Transverse colon (tissue), 4 donors: ENCODE measurements around the gene GPR173. TPM values are rescaled to one million over a fixed set of nuclear protein-coding genes. Genes with fewer than 3 reads are reported as not detected.
A peak's percentile ranks its signal among the peaks of the same experiment; 100 is the strongest.

Source experiments
- DNase-seq: peaks from one replicate; pipeline ENCODE4 v3.0.0-alpha.2; 2019
- H3K27ac ChIP-seq, 4 donors: fragments of 200-600 bp; sonication (generic); 2 replicates each; pipeline ENCODE4 v1.5.1; 2016 to 2018; ENCODE audit warnings: inconsistent platforms in 4 of 4
- H3K27me3 ChIP-seq: fragments of 200-600 bp; sonication (generic); 2 replicates; pipeline ENCODE4 v1.5.1; 2017; ENCODE audit warnings: inconsistent platforms
- H3K36me3 ChIP-seq, 4 donors: fragments of 200-600 bp; sonication (generic); 2 replicates each; pipeline ENCODE4 v1.5.1; 2017 to 2019; ENCODE audit warnings: inconsistent platforms in 4 of 4
- H3K4me1 ChIP-seq, 4 donors: fragments of 200-600 bp; sonication (generic); 2 replicates each; pipeline ENCODE4 v1.5.1; 2017 to 2020; ENCODE audit warnings: inconsistent platforms in 4 of 4
- H3K4me3 ChIP-seq, 4 donors: fragments of 200-600 bp; sonication (generic); 1 replicate in 1 of 4; 2 replicates in 3 of 4; pipeline versions ENCODE4 v1.5.1 to v1.6.1; 2017 to 2019; ENCODE audit warnings: inconsistent platforms in 4 of 4
- H3K9me3 ChIP-seq, 2 donors: fragments of 200-600 bp; sonication (generic); 2 replicates each; pipeline ENCODE4 v1.5.1; 2017 to 2019; ENCODE audit warnings: inconsistent platforms in 2 of 2
- CTCF ChIP-seq, 5 experiments: fragments of 200-600 bp in 3 of 5; fragments of 450-650 bp in 2 of 5; sonication (generic) in 3 of 5; IDR thresholded peaks; 1 replicate in 2 of 5; 2 replicates in 3 of 5; pipeline ENCODE4 v1.5.1; 2016 to 2017; ENCODE audit warnings: antibody characterized with exemption in 5 of 5, inconsistent platforms in 3 of 5, mild to moderate bottlenecking in 2 of 5, moderate library complexity in 1 of 5
- EP300 ChIP-seq: sonication (generic); formaldehyde crosslinking; IDR thresholded peaks from one replicate; pipeline ENCODE4 v1.6.1; 2017; ENCODE audit warnings: antibody characterized with exemption, low read depth
- POLR2A ChIP-seq: fragments of 450-650 bp; IDR thresholded peaks from one replicate; pipeline ENCODE4 v1.6.1; 2016; ENCODE audit warnings: antibody characterized with exemption, mild to moderate bottlenecking, moderate library complexity
- POLR2AphosphoS5 ChIP-seq, 3 donors: sonication (generic); formaldehyde crosslinking; IDR thresholded peaks; one replicate each; pipeline ENCODE4 v1.6.1; 2016; ENCODE audit warnings: antibody characterized with exemption in 3 of 3
- whole genome bisulfite sequencing, 2 donors: methylation state at CpG; one replicate each; pipeline ENCODE4 v1.1.5; 2018; ENCODE audit warnings: low coverage in 1 of 2; 5-methylcytosine and 5-hydroxymethylcytosine counted together
- in situ Hi-C, 4 donors: fragments of 200-750 bp; cut with MboI; loops; one replicate each; pipeline versions ENCODE4 v1.15.0 to v1.15.1; 2017; ENCODE audit warnings: low sequenced_read_pairs in 3 of 4, low pct_ligation_motif_present in 1 of 4, low pct_unique_long_range_greater_than_20kb in 1 of 4
- intact Hi-C: fragments of 100-400 bp; cut with DNase I; formaldehyde crosslinking; loops from one replicate; pipeline ENCODE4 v1.15.1; 2023; ENCODE audit warnings: low total_unique reads
- total RNA-seq, 4 donors: library from RNA; depleted of rRNA; stranded (reverse); fragments of >200 nt; gene quantifications; one replicate each; pipeline ENCODE4 v1.1.0, GENCODE V29; 2016

The GPR173 gene
- total RNA-seq, 4 donors from 2014 or later, result 0.27 to 5.2 (median 1.1) TPM

GRCh38 chrX:53082773-53083616 lies 34.4 kb downstream of the GPR173 start:
- Histone ChIP-seq H3K27ac (peak overlapping the region; percentile 89 to 95 (median 92)), H3K9me3 (no peaks in the 10 kb centered on the region), H3K4me1 (peaks cover 0 to 17% (median 3%) of the 10 kb centered on the region in 4 donors), H3K36me3 (no peaks in the 10 kb centered on the region), H3K27me3 (no peaks in the 10 kb centered on the region), H3K4me3 (peak overlapping the region; percentile 65 to 84 (median 80))
- no peak for DNase-seq
- WGBS, 2 donors, result 54% methylated on average over 31 of the region's 31 CpGs; no CpG with 5 or more reads in 1 of the 2 donors
- intact Hi-C loops, result no loop called here
- TF ChIP-seq EP300 (no peak), POLR2AphosphoS5 (IDR thresholded peaks at IDR 0.05) (no peak)
- in situ Hi-C loops, result no loop called here

- Histone ChIP-seq H3K27ac (peak overlapping the region; percentile 89 to 95 (median 92)), H3K27me3 (no peaks in the 10 kb centered on the region), H3K4me3 (peak overlapping the region in 1 of 4 donors; percentile 82), H3K36me3 (no peaks in the 10 kb centered on the region), H3K4me1 (peaks cover 0 to 20% (median 5%) of the 10 kb centered on the region in 4 donors), H3K9me3 (no peaks in the 10 kb centered on the region)
- intact Hi-C loops, result no loop called here
- no peak for DNase-seq
- in situ Hi-C loops, result no loop called here
- WGBS, 2 donors, result 60% methylated on average over 4 of the region's 4 CpGs; no CpG with 5 or more reads in 1 of the 2 donors
- no peak for TF ChIP-seq CTCF (IDR thresholded peaks at IDR 0.05)
- peak in 1 of 3 donors; percentile 9 for TF ChIP-seq POLR2AphosphoS5 (IDR thresholded peaks at IDR 0.05)
Observed at GRCh38 chrX:53084043-53084570, 35.5 kb downstream of the GPR173 start.

GRCh38 chrX:53084863-53085262 lies 36.3 kb downstream of the GPR173 start:
- H3K4me3 ChIP-seq, result peak overlapping the region in 1 of 4 donors; percentile 82
- peaks cover 0 to 20% (median 5%) of the 10 kb centered on the region in 4 donors for H3K4me1 ChIP-seq
- intact Hi-C loops, result no loop called here
- no peaks in the 10 kb centered on the region for H3K27me3 ChIP-seq
- in situ Hi-C loops, result no loop called here
- TF ChIP-seq POLR2A, result no peak
- TF ChIP-seq POLR2AphosphoS5 (IDR thresholded peaks at IDR 0.05), result no peak
- TF ChIP-seq EP300, result no peak
- no peak for TF ChIP-seq CTCF (IDR thresholded peaks at IDR 0.05)
- DNase-seq, result no peak
- no peaks in the 10 kb centered on the region for H3K9me3 ChIP-seq
- WGBS, 2 donors, result 86% methylated on average over 9 of the region's 9 CpGs; no CpG with 5 or more reads in 1 of the 2 donors
- peak overlapping the region in 2 of 4 donors; percentile 89 to 95 for H3K27ac ChIP-seq
- no peaks in the 10 kb centered on the region for H3K36me3 ChIP-seq

GRCh38 chrX:53085661-53086229 lies 37.2 kb downstream of the GPR173 start:
- no peak for DNase-seq
- intact Hi-C loops, result no loop called here
- Histone ChIP-seq H3K9me3 (no peaks in the 10 kb centered on the region), H3K36me3 (no peaks in the 10 kb centered on the region), H3K4me1 (peaks cover 0 to 20% (median 5%) of the 10 kb centered on the region in 4 donors), H3K27ac (peak overlapping the region in 3 of 4 donors; percentile 31 to 95 (median 89)), H3K4me3 (no peak overlapping the region), H3K27me3 (no peaks in the 10 kb centered on the region)
- in situ Hi-C loops, result no loop called here
- TF ChIP-seq POLR2A, result no peak
- TF ChIP-seq EP300, result no peak
- no peak for TF ChIP-seq CTCF (IDR thresholded peaks at IDR 0.05)
- no peak for TF ChIP-seq POLR2AphosphoS5 (IDR thresholded peaks at IDR 0.05)
- 80 to 86% methylated on average over 1 to 17 of the region's 17 CpGs for WGBS, 2 donors
